ENCODE data around the gene TWF2.

The TWF2 gene

GRCh38 chr3:52222319-52223221 lies 16.4 kb downstream of the TWF2 start:
- DNase-seq: no peak

DNA sequence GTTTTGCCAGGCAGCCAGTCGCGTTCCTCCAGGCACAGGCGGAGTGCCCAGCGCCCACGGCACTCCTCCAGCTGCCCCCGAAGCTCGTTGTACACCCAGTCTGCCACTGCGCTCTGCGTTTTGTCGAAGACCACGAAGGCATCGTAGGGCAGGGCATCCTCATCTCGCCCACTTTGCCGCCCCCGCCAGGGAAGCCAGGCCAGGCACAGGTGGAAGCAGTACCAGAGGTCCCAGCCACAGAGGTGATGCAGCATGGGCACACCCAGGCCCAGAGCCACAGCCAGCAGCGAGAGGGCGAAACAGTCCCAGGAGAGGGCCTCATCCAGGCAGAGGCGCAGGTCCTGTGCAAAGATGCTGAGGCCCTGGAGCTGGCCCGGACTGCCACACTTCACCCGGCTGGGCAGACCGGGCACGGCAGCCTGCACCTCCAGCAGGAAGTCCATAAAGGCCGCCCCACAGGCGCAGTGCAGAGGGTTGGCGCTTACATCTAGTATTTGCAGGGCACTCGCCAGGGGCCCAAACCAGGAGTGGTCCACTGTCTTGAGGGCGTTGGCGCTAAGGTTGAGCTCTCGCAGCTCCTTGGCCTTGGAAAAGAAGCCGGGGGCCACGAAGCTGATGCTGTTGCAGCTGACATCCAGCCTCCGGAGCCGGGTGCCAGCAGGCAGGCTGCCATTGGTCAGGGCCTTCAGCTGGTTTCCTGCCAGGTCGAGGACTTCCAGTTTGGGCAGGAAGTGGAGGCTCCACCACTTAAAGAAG lies 17.2 kb downstream of the TWF2 start:
- peak in 3 of 5 experiments; percentile 60 to 90 (median 61) for DNase-seq

GRCh38 chr3:52221141-52221562 lies 17.8 kb downstream of the TWF2 start:
- no peak for DNase-seq

DNA sequence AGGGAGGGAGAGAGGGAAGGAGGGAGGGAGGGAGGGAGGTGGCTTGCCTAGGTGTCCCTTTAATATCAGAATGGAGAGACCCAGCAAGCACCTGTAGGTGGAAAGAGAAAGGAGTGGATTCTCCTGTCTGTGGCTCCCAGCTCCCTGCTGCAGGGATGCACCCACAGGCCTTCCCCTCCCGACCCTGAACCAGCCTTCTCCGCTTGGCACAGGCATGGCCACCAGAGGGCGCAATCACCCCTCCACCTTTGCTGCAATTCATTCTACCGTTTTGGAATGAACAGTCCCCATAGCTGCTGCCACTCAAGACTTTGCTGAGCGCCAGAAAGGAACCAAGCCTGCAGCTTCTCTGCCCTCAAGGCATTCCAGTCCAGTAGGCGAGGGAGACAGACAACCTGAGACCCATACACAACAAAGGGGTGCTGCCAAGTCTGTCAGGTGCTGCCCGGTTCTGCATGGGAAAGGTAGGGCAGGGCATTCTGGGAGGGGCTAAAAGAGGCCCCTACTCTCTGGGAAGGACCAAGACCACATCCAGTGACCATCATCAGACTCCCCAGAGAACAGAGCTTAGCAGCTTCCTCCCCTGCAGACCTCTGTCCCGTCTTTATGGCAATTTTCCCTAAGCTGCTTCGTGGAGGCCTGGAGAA lies 18.5 kb downstream of the TWF2 start:
- peak; percentile 66 to 84 (median 79) for DNase-seq

DNA sequence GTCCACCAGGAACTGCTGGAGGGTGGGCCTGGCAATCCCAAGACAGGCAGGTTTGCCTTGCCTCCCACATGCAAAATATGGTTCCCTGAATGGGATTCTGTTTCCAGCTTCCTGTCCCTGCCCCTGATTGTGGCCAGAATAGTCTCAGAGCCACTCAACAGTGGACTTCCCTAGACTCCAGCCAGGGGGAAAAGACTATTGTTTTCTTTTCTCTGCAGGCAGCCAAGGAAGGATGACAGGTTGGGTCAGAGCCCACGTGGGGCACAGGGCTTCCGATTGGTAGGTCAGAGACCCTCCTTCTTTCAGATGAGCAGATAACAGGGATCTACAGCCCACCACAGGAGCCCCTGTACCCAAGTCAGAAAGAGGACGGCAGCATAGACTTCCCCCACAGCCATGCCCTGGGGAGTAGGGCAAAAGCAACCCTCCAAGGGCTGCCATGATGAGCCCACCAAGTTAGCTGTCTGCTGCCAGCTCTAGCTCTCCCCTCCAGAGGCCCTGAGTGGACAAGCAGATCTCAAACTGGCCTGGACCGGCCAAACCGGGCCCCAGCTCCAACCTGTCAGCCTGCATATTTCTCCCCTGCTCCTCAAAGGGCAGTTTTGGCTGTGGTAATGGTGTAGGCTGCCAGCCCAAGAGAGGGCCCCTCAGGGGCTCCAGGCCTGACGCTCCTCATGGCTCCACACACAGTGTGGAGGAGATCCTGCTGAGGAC lies 19.9 kb downstream of the TWF2 start:
- no peak for DNase-seq

DNA sequence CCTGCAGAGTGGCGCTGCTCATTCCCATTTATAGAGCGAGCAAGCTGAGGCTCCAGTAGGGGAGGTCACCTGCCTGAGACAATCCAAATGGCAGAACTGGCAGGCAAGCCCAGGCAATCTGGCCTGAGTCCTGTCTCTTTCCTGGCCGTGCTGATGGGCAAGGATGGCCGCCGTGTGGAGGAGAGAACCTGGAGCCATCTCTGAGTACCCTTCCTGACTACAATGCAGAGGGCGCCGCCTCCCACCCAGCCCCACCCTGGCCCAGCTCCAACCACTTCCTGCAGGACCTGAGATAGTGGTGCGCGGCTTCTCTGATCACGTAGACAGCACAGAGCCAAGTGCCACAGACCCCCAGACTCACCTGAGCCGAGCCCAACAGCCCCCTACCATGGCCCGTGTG lies 20.5 kb downstream of the TWF2 start:
- peak in 1 of 5 experiments; percentile 79 for DNase-seq

DNA sequence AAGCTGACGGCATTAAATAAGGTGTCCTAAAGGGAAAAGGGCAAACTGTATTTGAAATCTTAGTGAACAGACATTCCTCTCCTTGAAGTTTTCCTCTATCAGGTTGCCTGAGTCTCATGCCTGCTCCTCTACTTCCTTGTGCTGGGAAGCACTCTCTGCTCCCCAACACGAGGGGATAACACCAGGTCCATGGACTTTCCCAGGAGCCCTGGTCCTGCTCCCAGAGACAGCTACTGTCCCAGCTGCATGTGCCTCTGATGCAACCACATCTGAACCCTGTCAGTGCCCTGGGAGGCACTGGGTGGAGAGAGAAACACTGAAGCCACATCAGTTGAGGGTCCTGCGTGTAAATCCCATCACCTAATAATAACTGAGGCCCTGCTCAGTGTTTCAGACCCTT lies 20.9 kb downstream of the TWF2 start:
- DNase-seq: no peak

- DNase-seq: peak in 1 of 5 experiments; percentile 30
Observed at GRCh38 chr3:52217409-52217805, 21.6 kb downstream of the TWF2 start.

DNA sequence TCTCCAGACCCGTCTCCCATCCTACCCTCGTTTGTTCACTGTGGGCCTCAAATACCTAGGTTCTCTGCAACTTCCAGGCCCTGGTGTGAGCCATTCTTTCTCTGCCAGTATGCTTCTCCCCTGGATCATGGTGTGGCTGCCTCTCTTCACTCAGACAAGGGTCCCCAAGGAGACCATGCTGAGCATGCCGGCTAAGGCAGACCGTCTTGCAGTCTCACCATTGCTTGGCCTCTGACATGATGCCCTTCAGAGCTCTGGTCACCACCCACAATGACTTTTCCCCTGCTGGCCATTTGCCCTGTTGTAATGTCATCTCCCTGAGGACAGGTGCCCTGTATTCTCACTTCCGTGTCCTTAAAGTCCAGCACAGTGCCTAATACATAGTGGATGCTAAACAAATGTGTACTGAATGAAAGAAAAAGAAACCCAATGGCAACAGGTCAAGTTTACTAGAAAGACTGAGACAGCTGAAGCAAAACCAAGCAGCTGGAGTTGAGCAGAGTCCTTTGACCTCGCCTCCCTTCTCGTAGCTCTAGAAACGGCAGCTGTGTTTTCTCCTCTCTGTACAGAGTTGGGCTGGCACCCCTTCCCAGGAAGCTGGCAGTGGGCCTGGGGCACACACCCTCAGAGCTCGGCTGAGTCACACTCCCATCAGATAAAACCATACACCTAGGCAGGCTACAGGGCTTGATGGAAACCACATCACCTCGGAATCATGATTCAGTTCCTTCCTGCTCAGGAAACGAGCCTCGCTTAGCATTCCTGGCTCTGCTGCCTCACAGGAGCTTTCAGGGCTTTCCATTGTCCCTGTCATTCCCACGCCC lies 22.2 kb downstream of the TWF2 start:
- peak in 4 of 5 experiments; percentile 30 to 58 (median 49) for DNase-seq

GRCh38 chr3:52215351-52215750 lies 23.6 kb downstream of the TWF2 start:
- no peak for DNase-seq

DNA sequence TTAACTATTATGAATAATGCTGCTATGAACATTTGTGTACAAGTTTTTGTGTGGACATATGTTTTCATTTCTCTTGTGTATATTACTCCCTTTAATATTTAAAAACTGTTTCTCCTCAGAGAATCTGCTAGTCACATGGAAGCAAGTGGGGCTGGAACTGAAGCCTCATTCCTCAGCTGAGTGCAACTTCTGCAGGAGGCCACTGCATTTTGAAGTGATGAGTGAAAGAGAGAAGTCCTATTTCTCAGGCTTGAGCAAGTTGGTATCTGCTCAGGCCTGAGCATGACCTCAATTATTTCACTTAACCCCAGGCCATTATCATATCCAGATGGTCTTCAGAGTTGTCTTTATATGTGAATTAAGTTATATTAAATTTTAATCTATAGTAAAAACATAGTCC lies 25.1 kb downstream of the TWF2 start:
- no peak for DNase-seq

GRCh38 chr3:52213005-52213404 lies 26.0 kb downstream of the TWF2 start:
- no peak for DNase-seq

GRCh38 chr3:52211268-52211891 lies 27.6 kb downstream of the TWF2 start:
- no peak for DNase-seq

DNA sequence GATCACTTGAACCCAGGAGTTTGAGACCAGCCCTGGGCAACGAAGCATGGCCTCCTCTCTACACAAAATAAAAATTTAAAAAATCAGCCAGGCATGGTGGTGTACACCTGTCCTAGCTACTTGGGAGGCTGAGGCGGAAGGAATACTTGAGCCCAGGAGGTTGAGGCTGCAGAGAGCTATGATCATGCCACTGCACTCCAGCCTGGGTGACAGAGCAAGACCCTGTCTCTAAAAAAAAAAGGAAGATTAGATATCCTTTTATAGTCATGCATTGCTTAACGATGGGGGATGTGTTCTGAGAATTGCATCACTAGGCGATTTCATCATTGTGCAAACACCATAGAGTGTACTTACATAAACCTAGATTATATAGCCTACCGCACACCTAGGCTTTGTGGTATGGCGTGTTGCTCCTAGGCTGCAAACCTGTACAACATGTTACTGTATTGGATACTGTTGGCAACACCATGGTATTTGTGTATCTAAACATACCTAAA lies 28.4 kb downstream of the TWF2 start:
- DNase-seq: no peak

GRCh38 chr3:52210037-52210436 lies 28.9 kb downstream of the TWF2 start:
- DNase-seq: no peak

DNA sequence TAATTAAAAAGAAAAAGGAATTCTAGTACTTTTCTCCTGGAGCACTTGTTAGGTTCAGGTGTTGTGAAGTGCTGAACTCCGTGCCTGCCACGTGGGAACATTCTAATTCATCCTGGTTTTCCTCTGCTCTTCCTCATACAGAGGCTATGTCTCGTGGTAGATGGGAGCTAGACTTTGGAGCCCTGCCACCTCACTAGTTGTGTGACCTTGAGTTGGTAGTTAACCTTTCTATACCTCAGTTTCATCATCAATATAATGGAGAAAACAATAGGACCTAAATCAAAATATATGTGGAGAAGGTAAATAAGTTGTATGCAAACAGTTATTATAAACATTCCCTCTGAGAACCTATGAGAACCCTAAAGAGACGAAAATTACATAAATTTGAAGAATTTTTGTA lies 30.4 kb downstream of the TWF2 start:
- DNase-seq: no peak

- no peak for DNase-seq
Observed at GRCh38 chr3:52205727-52206372, 33.1 kb downstream of the TWF2 start.

- DNase-seq: no peak
Observed at GRCh38 chr3:52204337-52205073, 34.5 kb downstream of the TWF2 start.

GRCh38 chr3:52203701-52204100 lies 35.3 kb downstream of the TWF2 start:
- no peak for DNase-seq
